Sigmoid colon (tissue), 4 donors: Measurements from ENCODE around the gene ADCK2.
"Not testable (repeated sequence)": the region's sequence is repeated elsewhere in the genome, so short reads cannot be mapped to it uniquely, and the experiment has no call there.

Source experiments
- EP300 ChIP-seq, 4 donors: sonication (generic); formaldehyde crosslinking; IDR thresholded peaks; one replicate each; pipeline ENCODE4 v1.6.1; 2017; ENCODE audit warnings: antibody characterized with exemption in 4 of 4
- POLR2A ChIP-seq, 2 donors: fragments of 450-650 bp; IDR thresholded peaks; one replicate each; pipeline ENCODE4 v1.6.1; 2016; ENCODE audit warnings: antibody characterized with exemption in 2 of 2, mild to moderate bottlenecking in 2 of 2, moderate library complexity in 2 of 2
- TF ChIP-seq, protein P1 (sequence below), 4 experiments: fragments of 450-650 bp in 3 of 4; fragments of 200-600 bp in 1 of 4; IDR thresholded peaks; one replicate each; pipeline ENCODE4 v1.5.1; 2016 to 2019; ENCODE audit warnings: antibody characterized with exemption in 4 of 4, mild to moderate bottlenecking in 3 of 4, moderate library complexity in 2 of 4

DNA sequence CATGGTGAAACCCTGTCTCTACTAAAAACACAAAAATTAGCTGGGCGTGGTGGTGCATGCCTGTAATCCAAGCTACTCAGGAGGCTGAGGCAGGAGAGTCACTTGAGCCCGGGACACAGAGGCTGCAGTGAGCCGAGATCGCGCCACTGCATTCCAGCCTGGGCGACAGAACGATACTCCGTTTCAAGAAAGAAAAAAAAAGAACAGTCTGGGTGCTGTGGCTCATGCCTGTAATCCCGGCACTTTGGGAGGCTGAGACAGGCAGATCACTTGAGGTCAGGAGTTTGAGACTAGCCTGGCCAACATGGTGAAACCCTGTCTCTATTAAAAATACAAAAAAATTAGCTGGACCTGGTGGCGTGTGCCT, 47.6 kb upstream of the ADCK2 start:
- TF ChIP-seq, protein P1, sequence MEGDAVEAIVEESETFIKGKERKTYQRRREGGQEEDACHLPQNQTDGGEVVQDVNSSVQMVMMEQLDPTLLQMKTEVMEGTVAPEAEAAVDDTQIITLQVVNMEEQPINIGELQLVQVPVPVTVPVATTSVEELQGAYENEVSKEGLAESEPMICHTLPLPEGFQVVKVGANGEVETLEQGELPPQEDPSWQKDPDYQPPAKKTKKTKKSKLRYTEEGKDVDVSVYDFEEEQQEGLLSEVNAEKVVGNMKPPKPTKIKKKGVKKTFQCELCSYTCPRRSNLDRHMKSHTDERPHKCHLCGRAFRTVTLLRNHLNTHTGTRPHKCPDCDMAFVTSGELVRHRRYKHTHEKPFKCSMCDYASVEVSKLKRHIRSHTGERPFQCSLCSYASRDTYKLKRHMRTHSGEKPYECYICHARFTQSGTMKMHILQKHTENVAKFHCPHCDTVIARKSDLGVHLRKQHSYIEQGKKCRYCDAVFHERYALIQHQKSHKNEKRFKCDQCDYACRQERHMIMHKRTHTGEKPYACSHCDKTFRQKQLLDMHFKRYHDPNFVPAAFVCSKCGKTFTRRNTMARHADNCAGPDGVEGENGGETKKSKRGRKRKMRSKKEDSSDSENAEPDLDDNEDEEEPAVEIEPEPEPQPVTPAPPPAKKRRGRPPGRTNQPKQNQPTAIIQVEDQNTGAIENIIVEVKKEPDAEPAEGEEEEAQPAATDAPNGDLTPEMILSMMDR (IDR thresholded peaks at IDR 0.05) = not testable (repeated sequence)
- TF ChIP-seq EP300, POLR2A (IDR thresholded peaks at IDR 0.05): not testable (repeated sequence)
